Nephron (organoid): ENCODE measurements around the gene TAS2R13.

Source experiments
- H3K27ac Mint-ChIP-seq, 3 experiments: 2 replicates each; pipeline ENCODE4 v1.8.0; 2020; ENCODE audit warnings: mixed read lengths in 3 of 3, mild to moderate bottlenecking in 2 of 3, moderate library complexity in 1 of 3
- H3K27me3 Mint-ChIP-seq: 2 replicates; pipeline ENCODE4 v1.8.0; 2021; ENCODE audit warnings: low read depth, mild to moderate bottlenecking, moderate library complexity, mixed read lengths
- H3K36me3 Mint-ChIP-seq: 2 replicates; pipeline ENCODE4 v1.8.0; 2020; ENCODE audit warnings: low read depth, mixed read lengths
- H3K4me1 Mint-ChIP-seq: 2 replicates; pipeline ENCODE4 v1.8.0; 2020; ENCODE audit warnings: mixed read lengths
- H3K4me3 Mint-ChIP-seq, 3 experiments: 2 replicates each; pipeline ENCODE4 v1.8.0; 2020; ENCODE audit warnings: mild to moderate bottlenecking in 3 of 3, mixed read lengths in 3 of 3, moderate library complexity in 2 of 3
- H3K9me3 Mint-ChIP-seq: 2 replicates; pipeline ENCODE4 v1.8.0; 2020; ENCODE audit warnings: mixed read lengths
- CTCF ChIP-seq, 3 experiments: fragments of 200-600 bp; sonication (generic); IDR thresholded peaks; one replicate each; pipeline ENCODE4 v1.5.0; 2021; ENCODE audit warnings: antibody characterized with exemption in 3 of 3; ENCODE audit not compliant: unreplicated experiment in 3 of 3

Gene TAS2R13

GRCh38 chr12:10941369-10941768 lies 32.0 kb upstream of the TAS2R13 start:
- Mint-ChIP-seq H3K27ac (no peak overlapping the region), H3K4me1 (no peaks in the 10 kb centered on the region)

GRCh38 chr12:10940389-10940788 lies 31.0 kb upstream of the TAS2R13 start:
- H3K4me1 Mint-ChIP-seq, result no peaks in the 10 kb centered on the region
- peaks cover 18% of the 10 kb centered on the region for H3K36me3 Mint-ChIP-seq
- TF ChIP-seq CTCF (IDR thresholded peaks at IDR 0.05; ENCODE audit: unreplicated experiment in 3 of 3), result no peak
- no peaks in the 10 kb centered on the region for H3K27me3 Mint-ChIP-seq
- H3K4me3 Mint-ChIP-seq, result no peak overlapping the region
- H3K9me3 Mint-ChIP-seq, result peaks cover 17% of the 10 kb centered on the region
- H3K27ac Mint-ChIP-seq, result no peak overlapping the region

More at GRCh38 chr12:10941369-10941768, 32.0 kb upstream of the TAS2R13 start:
- Mint-ChIP-seq H3K4me3 (no peak overlapping the region), H3K36me3 (peaks cover 28% of the 10 kb centered on the region), H3K27me3 (no peaks in the 10 kb centered on the region), H3K9me3 (peaks cover 27% of the 10 kb centered on the region)
- TF ChIP-seq CTCF (IDR thresholded peaks at IDR 0.05; ENCODE audit: unreplicated experiment in 3 of 3), result no peak

GRCh38 chr12:10939163-10939562 lies 29.8 kb upstream of the TAS2R13 start, which contains the start of gene TAS2R14:
Gene TAS2R14, minus strand, starts transcription at chr12:10939263. Its CDS starts 56 bp downstream, at chr12:10939207.
- Mint-ChIP-seq H3K9me3 (peaks cover 6% of the 10 kb centered on the region), H3K27me3 (no peaks in the 10 kb centered on the region), H3K36me3 (peaks cover 5% of the 10 kb centered on the region), H3K27ac (no peak within 1 kb of the TSS), H3K4me3 (no peak within 1 kb of the TSS), H3K4me1 (no peaks in the 10 kb centered on the region)
- TF ChIP-seq CTCF (IDR thresholded peaks at IDR 0.05; ENCODE audit: unreplicated experiment in 3 of 3), result no peak

- Mint-ChIP-seq H3K4me3 (no peak overlapping the region), H3K9me3 (no peaks in the 10 kb centered on the region), H3K27ac (no peak overlapping the region)
Observed at GRCh38 chr12:10936506-10936905, 27.1 kb upstream of the TAS2R13 start.

GRCh38 chr12:10928746-10929286 lies 19.5 kb upstream of the TAS2R13 start, which contains the start of gene PRH2:
Gene PRH2, plus strand, starts transcription at chr12:10929236. Its CDS starts 38 bp downstream, at chr12:10929274.
- H3K4me3 Mint-ChIP-seq, result no peak within 1 kb of the TSS
- H3K4me1 Mint-ChIP-seq, result no peaks in the 10 kb centered on the region
- peaks cover 5% of the 10 kb centered on the region for H3K9me3 Mint-ChIP-seq

More at GRCh38 chr12:10936506-10936905, 27.1 kb upstream of the TAS2R13 start:
- Mint-ChIP-seq H3K36me3 (no peaks in the 10 kb centered on the region), H3K4me1 (no peaks in the 10 kb centered on the region), H3K27me3 (no peaks in the 10 kb centered on the region)
- TF ChIP-seq CTCF (IDR thresholded peaks at IDR 0.05; ENCODE audit: unreplicated experiment in 3 of 3), result no peak

More at GRCh38 chr12:10928746-10929286, 19.5 kb upstream of the TAS2R13 start, which contains the start of gene PRH2:
- Mint-ChIP-seq H3K36me3 (peaks cover 9% of the 10 kb centered on the region), H3K27ac (no peak within 1 kb of the TSS), H3K27me3 (no peaks in the 10 kb centered on the region)
- TF ChIP-seq CTCF (IDR thresholded peaks at IDR 0.05; ENCODE audit: unreplicated experiment in 3 of 3), result no peak
